T47D (cell line): ENCODE measurements around the gene NF1.
A peak's percentile ranks its signal among the peaks of the same experiment; 100 is the strongest.
"Not testable (repeated sequence)": the region's sequence is repeated elsewhere in the genome, so short reads cannot be mapped to it uniquely, and the experiment has no call there.

ENCODE experiments used
- DNase-seq, 2 experiments: peaks; one replicate each; pipeline versions ENCODE4 v3.0.0 to v3.0.0-alpha.2; 2011 to 2012; ENCODE audit warnings: low read depth in 1 of 2, low spot score in 1 of 2
- JUND ChIP-seq: IDR thresholded peaks from 2 replicates; pipeline ENCODE4 v1.6.1; 2012; ENCODE audit warnings: low read depth
- in situ Hi-C: cut with HindIII; loops from 2 replicates; pipeline ENCODE4 v1.10.0; 2016; ENCODE audit warnings: low sequenced_read_pairs, low pct_unique_long_range_greater_than_20kb

The NF1 gene

GRCh38 chr17:31064707-31065106 is 30.1 kb upstream of the NF1 start:
- in situ Hi-C loops: no loop called here

GRCh38 chr17:31067691-31068184 is 27.0 kb upstream of the NF1 start:
- no peak for DNase-seq
- 0 out of 2 replicates have a peak, but pooled peaks have one; percentile 14 for TF ChIP-seq JUND

More at GRCh38 chr17:31064707-31065106, 30.1 kb upstream of the NF1 start:
- no peak for TF ChIP-seq JUND
- no peak for DNase-seq

DNA sequence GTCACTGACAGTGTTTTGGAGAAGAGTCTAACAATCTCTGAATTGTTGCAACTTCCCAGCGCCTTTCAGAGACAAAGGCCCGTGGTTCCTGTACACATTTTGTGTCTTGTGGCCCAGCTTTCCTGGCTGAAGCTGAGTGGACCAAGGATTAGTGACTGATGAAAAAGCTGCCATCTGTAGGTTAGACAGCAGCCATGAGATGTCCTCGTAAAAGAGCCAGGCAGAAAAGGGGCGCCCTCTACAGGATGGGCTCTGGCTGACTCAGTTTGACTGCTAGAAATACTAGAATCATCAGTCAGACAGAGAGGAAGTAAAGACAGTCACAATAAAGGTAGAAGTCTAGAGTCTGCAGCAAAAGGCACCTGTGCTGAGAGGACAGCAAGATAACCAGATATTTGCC is 26.5 kb upstream of the NF1 start:
- no peak for TF ChIP-seq JUND
- DNase-seq: peak in 1 of 2 experiments; percentile 81
- in situ Hi-C loops: no loop called here

More at GRCh38 chr17:31067691-31068184, 27.0 kb upstream of the NF1 start:
- in situ Hi-C loops: no loop called here

DNA sequence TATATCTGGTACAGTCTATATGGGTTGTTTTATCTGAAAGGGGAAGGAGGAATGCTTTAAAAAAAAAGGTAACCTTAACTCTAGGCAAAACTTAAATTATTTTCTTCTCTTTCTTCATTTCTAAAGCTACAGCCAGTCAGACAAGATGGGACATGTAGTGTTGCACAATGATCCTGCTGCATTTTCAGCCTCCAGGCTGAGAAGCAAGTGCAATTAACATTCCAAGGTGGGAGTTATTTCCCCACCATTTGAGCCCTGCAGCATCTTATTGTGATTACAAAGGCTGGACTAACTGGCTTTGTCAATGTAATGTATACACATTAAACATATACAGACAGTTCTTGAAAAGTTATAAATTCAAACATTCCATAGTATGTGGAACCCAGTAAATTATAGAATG is 22.6 kb upstream of the NF1 start:
- TF ChIP-seq JUND: peak; percentile 97
- peak; percentile 17 to 99 for DNase-seq
- in situ Hi-C loops: no loop called here

DNA sequence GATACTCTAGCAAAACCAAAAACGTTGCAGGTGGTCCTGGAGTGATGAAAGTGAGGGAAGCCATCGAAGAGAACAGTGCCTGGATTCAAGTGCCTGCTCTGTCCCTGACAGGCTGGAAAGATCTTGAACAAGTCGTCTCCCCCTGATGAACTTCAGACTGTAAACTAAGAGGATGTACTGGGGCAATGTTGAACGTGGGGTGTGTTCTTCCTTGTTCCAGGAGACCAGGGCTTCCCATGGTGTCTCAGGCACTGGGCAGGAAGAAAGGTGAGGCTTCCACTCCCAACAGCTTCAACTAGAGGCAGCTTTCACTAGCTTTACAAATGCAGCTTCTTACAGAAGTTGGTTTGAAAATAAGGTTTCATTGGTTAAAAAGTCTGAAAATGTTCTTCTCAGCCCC is 21.4 kb upstream of the NF1 start:
- in situ Hi-C loops: no loop called here
- DNase-seq: no peak
- no peak for TF ChIP-seq JUND

DNA sequence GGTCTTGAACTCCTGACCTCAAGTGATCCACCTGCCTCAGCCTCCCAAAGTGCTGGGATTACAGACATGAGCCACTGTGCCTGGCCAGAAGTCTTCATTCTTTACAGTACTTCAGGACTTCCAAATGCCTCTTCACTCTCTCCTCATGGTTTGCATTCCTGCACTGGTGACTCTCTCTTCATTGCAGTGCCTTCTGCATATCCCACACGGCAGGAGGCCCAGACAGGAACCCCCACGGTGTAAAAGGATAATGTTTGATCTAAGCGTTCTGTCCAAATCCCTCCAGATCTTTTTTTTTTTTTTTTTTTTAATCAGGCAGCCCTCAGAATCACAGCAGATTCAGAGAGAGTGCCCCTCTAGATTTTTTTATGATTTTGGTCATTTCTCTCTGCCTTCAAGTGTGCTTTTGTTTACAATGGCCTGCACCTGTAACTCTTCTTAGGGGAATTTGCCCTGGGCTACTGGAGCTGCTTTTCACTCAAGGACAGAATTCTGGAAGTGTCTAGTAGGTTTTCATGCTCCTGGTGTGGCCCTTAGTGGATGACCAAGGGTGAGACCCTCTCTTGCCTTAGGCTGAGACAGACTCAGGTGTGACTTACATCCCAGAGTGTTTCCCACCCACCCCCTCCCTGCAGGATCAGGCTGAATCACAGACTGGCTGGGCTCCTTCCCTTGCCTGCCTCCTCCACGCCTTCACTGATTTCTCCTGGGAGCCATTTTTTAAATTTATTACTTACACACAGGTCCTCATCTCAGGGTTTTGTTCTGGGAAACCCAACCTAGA is 19.8 kb upstream of the NF1 start:
- no peak for TF ChIP-seq JUND
- DNase-seq: peak in 1 of 2 experiments; percentile 54
- in situ Hi-C loops: no loop called here

- no peak for DNase-seq
- in situ Hi-C loops: no loop called here
- no peak for TF ChIP-seq JUND
Observed at GRCh38 chr17:31078290-31078689, 16.5 kb upstream of the NF1 start.

- in situ Hi-C loops: no loop called here
- no peak for TF ChIP-seq JUND
- DNase-seq: no peak
Observed at GRCh38 chr17:31079731-31080130, 15.0 kb upstream of the NF1 start.

DNA sequence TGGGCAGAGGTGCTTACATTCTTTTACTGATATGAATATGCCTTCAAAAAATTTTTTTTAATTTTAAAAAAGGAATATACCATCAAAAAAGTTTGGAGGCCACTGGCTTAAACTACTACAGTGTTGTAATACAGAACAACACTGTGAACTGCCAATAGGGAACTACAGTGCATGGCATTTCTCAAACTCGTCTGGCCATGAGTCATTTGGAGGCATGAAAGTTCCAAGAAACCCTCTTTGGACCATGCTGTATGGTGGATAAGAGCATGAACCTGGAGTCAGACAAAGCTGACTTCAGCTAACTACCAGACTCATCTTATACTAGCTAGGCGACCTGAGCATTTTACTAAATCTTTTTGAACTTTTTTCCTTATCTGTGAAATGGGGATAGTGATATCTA is 9.2 kb upstream of the NF1 start:
- in situ Hi-C loops: no loop called here
- DNase-seq: no peak

GRCh38 chr17:31089471-31089870 is 5.3 kb upstream of the NF1 start:
- in situ Hi-C loops: no loop called here
- TF ChIP-seq JUND: no peak
- no peak for DNase-seq

More for the DNA sequence above, 9.2 kb upstream of the NF1 start:
- no peak for TF ChIP-seq JUND

DNA sequence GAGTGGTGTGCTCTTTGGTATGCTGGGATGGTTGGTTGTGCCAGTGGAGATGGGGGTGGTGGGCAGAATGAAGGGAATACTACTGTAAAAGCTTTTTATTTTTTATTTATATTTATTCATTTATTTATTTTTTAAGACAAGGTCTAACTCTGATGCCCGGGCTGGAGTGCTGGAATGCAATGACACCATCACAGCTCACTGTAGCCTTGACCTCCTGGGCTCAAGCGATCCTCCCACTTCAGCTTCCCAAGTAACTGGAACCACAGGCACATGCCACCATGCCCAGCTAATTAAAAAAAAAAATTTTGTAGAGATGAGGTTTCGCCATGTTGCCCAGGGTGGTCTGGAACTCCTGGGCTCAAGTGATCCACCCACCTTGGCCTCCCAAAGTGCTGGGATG is 4.1 kb upstream of the NF1 start:
- DNase-seq, in situ Hi-C loops: not testable (repeated sequence)

- no peak for DNase-seq
- no peak for TF ChIP-seq JUND
- in situ Hi-C loops: no loop called here
Observed at GRCh38 chr17:31092475-31093064, 2.2 kb upstream of the NF1 start.

DNA sequence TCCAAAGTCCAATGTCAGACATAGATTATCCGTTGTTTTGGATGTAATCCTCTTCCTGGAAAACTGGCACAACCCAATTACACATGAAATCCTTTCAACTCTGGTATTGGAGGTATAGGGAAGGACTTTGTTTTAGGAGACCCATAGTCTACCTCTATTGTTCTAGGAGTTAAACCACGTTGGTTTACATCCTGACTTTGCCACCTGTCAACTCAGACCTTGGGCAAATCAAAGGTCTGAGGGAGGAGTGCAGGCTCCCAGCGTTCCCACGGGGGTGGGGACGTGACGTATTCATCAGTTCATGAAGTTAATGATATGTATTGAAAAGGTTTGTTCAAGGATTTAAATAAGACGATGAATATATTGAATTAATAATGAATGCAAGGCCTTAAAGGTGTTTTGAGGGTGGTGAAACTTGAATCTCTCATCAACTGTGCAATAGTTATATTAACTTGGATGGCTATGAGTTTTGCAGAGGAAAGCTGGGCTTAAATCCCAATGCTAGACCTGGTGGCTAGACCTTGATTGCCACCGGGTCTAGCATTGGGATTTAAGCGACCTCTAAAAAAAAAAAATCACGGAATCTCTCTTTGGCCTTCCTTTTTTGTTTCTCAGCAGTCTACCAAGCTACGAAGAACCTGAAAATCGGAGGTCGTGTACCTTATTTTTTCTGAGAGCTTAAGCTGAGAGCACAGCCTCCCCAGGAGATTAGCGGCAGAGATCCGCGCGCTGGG is 744 bp upstream of the NF1 start:
- DNase-seq: no peak
- in situ Hi-C loops: no loop called here
- TF ChIP-seq JUND: no peak
